GM12865 (cell line): ENCODE measurements around the gene NANOGP8.

Source experiments
- DNase-seq: peaks from one replicate; pipeline ENCODE4 v3.0.0; 2010; ENCODE audit warnings: low read depth
- H3K4me3 ChIP-seq: 2 replicates; pipeline ENCODE4 v1.5.1; 2011; ENCODE audit warnings: mild to moderate bottlenecking, low read depth, low read length, control low read depth
- TF ChIP-seq, protein P1 (sequence below): IDR thresholded peaks from 2 replicates; pipeline ENCODE4 v1.5.1; 2011; ENCODE audit warnings: low read length, control low read depth, low read depth, inconsistent platforms; ENCODE audit not compliant: insufficient read depth; ENCODE audit errors: missing control alignments

Gene NANOGP8

DNA sequence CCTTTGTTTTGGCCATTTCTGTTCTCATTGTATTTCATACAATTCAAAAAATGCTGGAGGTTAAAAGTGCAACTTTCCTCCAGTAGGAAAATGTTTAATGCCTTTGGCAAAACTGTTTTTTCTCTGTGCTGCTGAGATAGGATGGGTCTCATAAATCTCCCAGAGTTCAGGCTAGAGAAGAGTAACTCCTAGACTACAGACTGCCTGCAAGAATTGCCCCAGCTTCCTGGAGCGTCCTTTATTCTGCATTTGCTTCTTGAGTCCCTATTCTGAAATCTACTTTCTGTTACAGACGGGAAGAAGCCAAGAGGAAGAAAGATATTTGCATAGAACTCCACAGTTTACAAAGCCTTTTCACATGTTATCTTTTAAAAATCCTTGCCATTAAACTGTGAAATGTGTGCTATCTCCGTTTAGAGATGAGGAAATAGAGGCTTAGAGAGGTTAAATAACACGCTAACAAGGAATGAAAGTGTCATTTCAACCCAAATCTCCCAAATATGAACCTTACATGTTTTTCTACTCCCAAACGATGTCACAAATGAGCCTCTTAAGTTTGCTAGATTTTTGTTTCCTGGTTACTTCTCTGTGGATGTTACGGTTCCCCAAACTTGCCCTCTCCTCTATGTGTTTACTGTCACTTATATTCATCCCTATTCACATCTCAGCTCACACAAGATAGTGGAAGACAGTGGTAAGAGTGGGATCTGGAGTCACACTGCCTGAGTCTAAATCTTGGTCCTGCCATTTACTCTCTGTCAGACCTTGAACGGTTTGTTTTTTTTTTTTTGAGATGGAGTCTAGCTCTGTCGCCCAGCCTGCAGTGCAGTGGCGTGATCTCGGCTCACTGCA, 17.4 kb downstream of the NANOGP8 start:
- TF ChIP-seq, protein P1, sequence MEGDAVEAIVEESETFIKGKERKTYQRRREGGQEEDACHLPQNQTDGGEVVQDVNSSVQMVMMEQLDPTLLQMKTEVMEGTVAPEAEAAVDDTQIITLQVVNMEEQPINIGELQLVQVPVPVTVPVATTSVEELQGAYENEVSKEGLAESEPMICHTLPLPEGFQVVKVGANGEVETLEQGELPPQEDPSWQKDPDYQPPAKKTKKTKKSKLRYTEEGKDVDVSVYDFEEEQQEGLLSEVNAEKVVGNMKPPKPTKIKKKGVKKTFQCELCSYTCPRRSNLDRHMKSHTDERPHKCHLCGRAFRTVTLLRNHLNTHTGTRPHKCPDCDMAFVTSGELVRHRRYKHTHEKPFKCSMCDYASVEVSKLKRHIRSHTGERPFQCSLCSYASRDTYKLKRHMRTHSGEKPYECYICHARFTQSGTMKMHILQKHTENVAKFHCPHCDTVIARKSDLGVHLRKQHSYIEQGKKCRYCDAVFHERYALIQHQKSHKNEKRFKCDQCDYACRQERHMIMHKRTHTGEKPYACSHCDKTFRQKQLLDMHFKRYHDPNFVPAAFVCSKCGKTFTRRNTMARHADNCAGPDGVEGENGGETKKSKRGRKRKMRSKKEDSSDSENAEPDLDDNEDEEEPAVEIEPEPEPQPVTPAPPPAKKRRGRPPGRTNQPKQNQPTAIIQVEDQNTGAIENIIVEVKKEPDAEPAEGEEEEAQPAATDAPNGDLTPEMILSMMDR: no peak
- peak; percentile 31 for DNase-seq
- H3K4me3 ChIP-seq: no peak overlapping the region; the same call in 1 of the 2 replicates

DNA sequence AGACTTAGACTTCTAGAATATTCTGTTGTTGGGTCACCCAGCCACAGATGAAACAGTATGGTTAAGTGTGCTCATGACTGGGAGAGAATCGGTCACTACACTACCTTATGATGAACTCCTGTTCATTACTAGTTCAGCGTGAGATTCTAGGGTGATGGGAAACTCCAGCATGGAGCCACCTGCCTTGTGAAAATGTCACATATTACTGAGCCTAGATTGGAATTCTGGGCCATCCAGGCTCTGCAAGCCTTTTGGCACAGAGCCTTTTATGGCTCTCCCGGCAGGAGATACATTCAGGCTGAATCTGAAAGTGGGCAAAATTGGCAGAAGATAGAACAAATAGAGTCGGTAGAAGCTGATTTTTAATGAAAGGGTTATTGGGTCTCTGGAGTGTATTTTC, 19.0 kb downstream of the NANOGP8 start:
- DNase-seq: no peak
- TF ChIP-seq, protein P1: no peak
- H3K4me3 ChIP-seq: no peak overlapping the region

DNA sequence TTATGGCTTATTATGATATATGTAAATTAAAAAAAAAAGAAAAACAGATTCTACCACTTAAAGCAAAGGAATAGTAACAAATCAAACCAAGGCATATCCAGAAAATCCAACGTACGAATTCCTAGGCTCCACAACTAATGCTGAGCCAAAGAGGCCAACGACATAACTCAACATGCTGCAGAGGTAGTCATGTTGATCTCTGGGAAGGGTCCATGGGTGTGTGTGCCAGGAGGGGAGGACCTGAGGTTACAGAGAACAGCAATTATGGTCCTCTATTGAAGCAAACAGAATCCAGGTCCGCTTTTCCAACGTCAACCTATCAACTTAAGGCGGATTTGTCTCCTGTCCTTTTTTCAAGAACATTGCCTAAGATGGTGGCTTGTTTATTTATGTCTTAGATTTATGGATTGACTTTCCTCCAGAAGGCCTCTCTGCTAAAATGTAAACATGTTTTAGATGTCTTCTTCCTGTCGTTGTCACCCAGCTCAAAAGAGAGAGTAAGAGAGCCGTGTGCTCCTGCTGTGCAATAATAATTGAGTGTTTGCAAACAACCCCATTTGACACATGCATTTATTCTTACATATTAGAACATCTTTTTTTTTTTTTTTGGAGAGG, 20.4 kb downstream of the NANOGP8 start:
- DNase-seq: no peak
- TF ChIP-seq, protein P1: no peak
- H3K4me3 ChIP-seq: no peak overlapping the region

DNA sequence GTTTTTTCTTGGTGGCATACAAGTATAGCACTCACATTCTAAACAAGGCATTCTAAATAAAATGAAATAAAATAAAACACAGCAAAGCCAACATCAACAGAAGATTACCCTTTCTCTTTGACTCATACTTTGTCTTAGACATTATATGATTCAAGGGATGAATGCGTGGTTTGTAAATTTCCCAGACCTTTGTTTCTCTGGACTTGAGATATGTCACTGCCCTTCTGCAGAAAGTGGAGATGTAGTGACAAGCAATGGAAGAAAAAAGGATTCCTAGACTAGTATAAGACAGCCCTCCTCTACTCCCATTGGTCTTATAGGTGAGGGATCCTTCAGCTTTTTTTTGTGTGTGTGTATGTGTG, 22.4 kb downstream of the NANOGP8 start:
- TF ChIP-seq, protein P1: no peak
- DNase-seq: no peak
- no peak overlapping the region for H3K4me3 ChIP-seq

DNA sequence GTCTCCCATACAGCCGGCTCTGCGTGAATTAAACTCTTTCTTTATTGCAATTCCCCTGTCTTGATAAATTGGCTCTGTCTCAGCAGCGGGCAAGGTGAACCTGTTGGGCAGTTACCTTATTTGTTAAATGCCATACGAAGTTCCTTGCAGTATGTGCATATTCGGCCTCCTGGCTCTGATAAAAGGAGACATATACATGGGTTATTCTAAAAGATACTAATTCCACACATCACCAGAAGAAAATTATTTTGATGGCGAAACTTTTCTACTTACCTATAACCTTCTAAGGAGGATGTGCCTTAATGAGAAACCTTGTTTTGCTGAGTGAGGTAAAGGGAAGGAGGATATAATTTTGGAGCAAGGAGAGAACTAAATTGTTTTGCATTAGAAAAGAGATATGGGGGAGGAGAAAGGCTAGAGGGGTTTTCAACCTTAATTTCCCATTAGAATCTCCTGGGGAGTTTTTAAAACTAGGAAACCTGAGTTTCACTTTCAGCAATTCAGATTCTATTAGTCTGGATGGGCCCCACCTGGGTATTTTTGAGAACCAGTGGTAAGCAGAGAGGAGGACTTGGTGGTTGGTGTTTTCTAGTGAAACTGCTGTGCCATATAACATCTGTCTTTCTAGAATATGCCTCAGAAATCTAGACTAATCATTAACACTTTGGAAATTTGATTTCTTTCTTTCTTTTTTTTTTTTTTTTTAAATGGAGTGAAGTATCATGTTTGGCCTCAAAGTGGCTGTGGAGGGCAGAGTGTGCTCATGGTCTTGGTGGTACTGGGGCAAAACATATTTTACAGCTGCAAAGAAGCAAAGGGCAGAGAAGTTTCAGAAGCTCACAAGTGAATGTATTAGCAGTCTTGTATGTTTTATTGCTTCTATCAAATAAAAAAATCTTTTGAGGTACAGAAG, 23.0 kb downstream of the NANOGP8 start:
- TF ChIP-seq, protein P1: no peak
- peak; percentile 54 for DNase-seq
- no peak overlapping the region for H3K4me3 ChIP-seq

DNA sequence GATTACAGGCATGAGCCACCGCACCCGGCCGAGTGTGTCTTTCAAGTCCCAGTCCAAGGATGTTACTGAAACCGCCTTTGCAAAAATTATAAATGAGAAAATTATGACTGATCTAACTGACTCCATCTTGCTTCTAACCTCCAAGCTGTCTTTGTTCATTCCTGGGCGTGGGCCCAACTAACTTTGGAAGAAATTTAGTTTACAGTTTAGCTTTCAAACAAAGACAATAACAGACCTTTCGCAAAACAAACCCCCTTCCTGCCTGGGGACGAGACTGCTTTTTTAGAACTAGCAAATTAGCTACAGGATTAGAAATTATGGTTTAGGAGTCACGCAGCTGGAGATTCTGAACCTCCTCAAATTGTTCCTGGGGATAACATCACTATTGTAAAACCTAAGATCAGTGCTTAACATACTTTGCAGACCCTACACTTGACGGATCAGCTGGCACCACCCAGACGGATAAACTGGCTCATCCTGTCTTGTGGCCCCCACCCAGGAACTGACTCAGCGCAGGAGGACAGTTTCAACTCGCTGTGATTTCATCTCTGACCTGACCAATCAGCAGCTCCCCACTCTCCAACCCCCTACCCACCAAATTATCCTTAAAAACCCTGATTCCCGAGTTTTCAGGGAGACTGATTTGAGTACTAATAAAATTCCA, 23.8 kb downstream of the NANOGP8 start:
- DNase-seq: no peak
- TF ChIP-seq, protein P1: no peak

More for the DNA sequence above, 23.8 kb downstream of the NANOGP8 start:
- H3K4me3 ChIP-seq: no peak overlapping the region
